ENCODE data around the gene ZDHHC15. TPM values are rescaled to one million over a fixed set of nuclear protein-coding genes. Genes with fewer than 3 reads are reported as not detected.

The ZDHHC15 gene, protein sequence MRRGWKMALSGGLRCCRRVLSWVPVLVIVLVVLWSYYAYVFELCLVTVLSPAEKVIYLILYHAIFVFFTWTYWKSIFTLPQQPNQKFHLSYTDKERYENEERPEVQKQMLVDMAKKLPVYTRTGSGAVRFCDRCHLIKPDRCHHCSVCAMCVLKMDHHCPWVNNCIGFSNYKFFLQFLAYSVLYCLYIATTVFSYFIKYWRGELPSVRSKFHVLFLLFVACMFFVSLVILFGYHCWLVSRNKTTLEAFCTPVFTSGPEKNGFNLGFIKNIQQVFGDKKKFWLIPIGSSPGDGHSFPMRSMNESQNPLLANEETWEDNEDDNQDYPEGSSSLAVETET
- total RNA-seq = not detected in 2 replicates

DNA sequence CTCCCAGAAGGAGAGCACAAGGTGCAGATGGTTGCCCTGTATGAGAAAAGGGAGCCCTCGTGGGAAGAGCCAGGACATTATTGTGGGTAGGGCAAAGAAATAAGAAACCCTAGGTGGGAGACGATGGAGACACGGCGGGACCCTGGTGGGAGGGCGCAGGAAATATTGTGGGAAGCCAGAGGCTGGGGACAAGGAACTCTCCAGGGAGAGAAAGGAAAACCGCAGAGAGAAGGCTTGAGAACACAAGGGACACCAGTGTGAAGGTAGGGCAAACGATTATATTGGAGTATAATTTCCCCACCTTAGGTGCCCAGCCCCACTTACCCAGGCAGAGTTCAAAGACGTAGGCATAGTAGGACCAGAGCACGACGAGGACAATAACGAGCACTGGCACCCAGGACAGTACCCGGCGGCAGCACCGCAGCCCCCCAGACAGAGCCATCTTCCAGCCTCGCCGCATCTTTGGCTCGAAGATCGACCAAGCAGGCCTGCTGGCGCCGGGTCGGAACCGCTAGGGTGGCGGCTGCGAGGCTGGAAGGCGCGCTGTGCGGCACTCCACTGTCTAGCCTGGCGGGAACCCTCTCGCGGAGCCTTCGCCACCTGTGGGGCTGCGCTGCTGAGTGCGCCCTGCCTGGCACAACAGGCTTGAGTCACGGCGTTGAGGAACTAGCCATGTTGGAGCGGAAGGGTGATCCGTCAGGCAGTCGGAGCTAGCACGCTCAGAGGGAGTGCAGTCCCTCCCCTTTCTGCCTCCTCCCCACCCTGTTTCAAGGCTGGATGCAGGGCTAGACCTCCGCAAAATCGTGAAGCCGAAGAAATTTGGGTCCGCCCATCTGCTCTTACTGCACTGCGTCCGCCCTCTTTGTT is at the start of gene ZDHHC15:
ZDHHC15 (minus strand) TSS at position 473 of the 867 bp plus-strand sequence; CDS start at position 460, 13 bp downstream.

Other genes with a start within 250 kb of the ZDHHC15 start
- gene UPRT, start 249.0 kb downstream of the ZDHHC15 start, total RNA-seq = 13.3 and 15.7 TPM in 2 replicates

Data from epithelial cell of umbilical artery (primary cell).